Osteocyte (in vitro differentiated cells): ENCODE measurements around the gene FCGBP. TPM values are rescaled to one million over a fixed set of nuclear protein-coding genes. Genes with fewer than 3 reads are reported as not detected.

Experiments used
- DNase-seq: peaks from one replicate; pipeline ENCODE4 v3.0.0; 2021; ENCODE audit warnings: mixed read lengths; ENCODE audit not compliant: unreplicated experiment; ENCODE audit errors: extremely low spot score
- H3K27ac Mint-ChIP-seq: one replicate; pipeline ENCODE4 v1.8.0; 2021; ENCODE audit warnings: mild to moderate bottlenecking, mixed read lengths; ENCODE audit not compliant: unreplicated experiment
- H3K27me3 Mint-ChIP-seq: one replicate; pipeline ENCODE4 v1.8.0; 2021; ENCODE audit warnings: mixed read lengths; ENCODE audit not compliant: unreplicated experiment
- H3K36me3 Mint-ChIP-seq: one replicate; pipeline ENCODE4 v1.8.0; 2021; ENCODE audit warnings: mixed read lengths; ENCODE audit not compliant: unreplicated experiment
- H3K4me1 Mint-ChIP-seq: one replicate; pipeline ENCODE4 v1.8.0; 2021; ENCODE audit warnings: mixed read lengths; ENCODE audit not compliant: unreplicated experiment
- H3K4me3 Mint-ChIP-seq: one replicate; pipeline ENCODE4 v1.8.0; 2021; ENCODE audit warnings: mild to moderate bottlenecking, moderate library complexity, mixed read lengths; ENCODE audit not compliant: unreplicated experiment
- H3K9me3 Mint-ChIP-seq: one replicate; pipeline ENCODE4 v1.8.0; 2021; ENCODE audit warnings: mixed read lengths; ENCODE audit not compliant: unreplicated experiment
- total RNA-seq: library from RNA; stranded (reverse); gene quantifications from 2 replicates; pipeline ENCODE4 v1.2.1, GENCODE V29; 2021
- TF ChIP-seq, protein P1 (sequence below): fragments of 200-600 bp; sonication (generic); IDR thresholded peaks from 2 replicates; pipeline ENCODE4 v1.5.0; 2021; ENCODE audit warnings: antibody characterized with exemption, mild to moderate bottlenecking, moderate library complexity

Gene FCGBP
- total RNA-seq, 1 donor from 2014 or later, result 0.38 TPM

DNA sequence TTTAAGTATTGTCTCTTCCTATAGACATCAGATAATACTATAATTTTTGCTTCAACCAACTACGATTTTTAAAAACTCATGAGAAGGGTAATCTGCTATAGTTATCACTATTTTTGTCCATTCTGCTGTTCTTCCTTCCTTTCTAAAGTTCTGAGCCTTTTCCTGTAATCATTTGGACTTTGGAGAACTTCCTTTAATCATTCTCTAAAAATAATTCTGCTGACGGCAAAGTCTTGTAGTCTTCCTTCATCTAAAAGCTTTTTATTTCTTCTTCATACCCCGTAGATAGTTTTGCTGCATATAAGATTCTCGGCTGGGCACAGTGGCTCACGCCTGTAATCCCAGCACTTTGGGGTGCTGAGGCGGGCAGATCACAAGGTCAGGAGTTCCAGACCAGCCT lies 5.1 kb upstream of the FCGBP start:
- Mint-ChIP-seq H3K36me3 (peaks cover 4% of the 10 kb centered on the region), H3K4me1 (peaks cover 24% of the 10 kb centered on the region), H3K27me3 (no peaks in the 10 kb centered on the region), H3K4me3 (no peak overlapping the region), H3K9me3 (peaks cover 13% of the 10 kb centered on the region), H3K27ac (no peak overlapping the region)
- TF ChIP-seq, protein P1, sequence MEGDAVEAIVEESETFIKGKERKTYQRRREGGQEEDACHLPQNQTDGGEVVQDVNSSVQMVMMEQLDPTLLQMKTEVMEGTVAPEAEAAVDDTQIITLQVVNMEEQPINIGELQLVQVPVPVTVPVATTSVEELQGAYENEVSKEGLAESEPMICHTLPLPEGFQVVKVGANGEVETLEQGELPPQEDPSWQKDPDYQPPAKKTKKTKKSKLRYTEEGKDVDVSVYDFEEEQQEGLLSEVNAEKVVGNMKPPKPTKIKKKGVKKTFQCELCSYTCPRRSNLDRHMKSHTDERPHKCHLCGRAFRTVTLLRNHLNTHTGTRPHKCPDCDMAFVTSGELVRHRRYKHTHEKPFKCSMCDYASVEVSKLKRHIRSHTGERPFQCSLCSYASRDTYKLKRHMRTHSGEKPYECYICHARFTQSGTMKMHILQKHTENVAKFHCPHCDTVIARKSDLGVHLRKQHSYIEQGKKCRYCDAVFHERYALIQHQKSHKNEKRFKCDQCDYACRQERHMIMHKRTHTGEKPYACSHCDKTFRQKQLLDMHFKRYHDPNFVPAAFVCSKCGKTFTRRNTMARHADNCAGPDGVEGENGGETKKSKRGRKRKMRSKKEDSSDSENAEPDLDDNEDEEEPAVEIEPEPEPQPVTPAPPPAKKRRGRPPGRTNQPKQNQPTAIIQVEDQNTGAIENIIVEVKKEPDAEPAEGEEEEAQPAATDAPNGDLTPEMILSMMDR, result no peak
- no peak for DNase-seq

DNA sequence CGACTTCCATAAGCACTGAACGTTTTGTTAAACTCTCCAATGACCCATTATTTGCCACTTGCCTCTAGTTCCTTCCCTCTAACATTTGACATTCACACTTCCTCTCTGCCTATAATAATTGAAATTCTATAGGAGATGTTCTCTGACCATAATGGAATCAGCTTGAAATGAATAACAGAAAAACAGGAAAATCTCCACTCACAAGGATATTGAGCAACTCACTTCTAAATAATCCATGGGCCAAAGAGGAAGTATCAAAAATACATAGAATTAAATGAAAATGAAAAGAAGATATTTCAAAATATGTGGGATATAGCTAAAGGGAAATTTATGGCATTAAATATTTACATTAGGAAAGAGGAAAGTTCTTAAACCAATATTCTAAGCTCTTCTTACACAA lies 3.4 kb upstream of the FCGBP start:
- no peak overlapping the region for H3K4me3 Mint-ChIP-seq
- H3K9me3 Mint-ChIP-seq, result peaks cover 13% of the 10 kb centered on the region
- peaks cover 4% of the 10 kb centered on the region for H3K36me3 Mint-ChIP-seq
- TF ChIP-seq, protein P1, result no peak
- H3K4me1 Mint-ChIP-seq, result peaks cover 17% of the 10 kb centered on the region
- H3K27me3 Mint-ChIP-seq, result no peaks in the 10 kb centered on the region
- no peak for DNase-seq
- H3K27ac Mint-ChIP-seq, result no peak overlapping the region

DNA sequence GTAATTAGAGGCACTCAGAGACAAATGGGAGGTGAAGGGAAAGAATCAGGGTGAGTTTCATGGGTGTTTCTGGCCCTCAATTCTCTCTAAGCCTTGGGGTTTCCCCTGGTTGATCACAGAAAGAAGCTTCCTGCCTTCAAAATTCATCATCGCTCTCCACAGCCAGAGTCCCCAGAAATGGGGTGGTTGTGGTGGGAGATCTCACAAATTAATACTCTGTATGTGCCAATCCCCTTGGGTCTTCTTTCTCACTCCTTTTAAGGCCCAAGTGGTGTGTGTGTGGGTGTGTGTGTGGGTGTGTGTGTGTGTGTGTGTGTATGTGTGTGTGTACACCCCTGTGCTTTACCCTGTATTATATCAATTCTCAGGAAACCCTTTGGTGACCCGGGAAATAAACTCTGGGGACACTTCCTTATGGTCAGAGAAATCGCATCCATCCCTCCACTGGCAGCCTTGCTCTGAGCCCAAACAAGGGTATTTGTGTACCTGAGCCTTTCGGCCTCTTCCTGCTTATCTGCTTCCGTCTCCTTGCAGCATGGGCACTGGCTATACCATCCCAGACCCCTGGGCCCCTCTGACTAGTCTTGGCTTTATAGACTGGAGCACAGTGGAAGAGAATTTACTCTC lies 2.8 kb upstream of the FCGBP start:
- no peak overlapping the region for H3K27ac Mint-ChIP-seq
- H3K9me3 Mint-ChIP-seq, result peaks cover 13% of the 10 kb centered on the region

DNA sequence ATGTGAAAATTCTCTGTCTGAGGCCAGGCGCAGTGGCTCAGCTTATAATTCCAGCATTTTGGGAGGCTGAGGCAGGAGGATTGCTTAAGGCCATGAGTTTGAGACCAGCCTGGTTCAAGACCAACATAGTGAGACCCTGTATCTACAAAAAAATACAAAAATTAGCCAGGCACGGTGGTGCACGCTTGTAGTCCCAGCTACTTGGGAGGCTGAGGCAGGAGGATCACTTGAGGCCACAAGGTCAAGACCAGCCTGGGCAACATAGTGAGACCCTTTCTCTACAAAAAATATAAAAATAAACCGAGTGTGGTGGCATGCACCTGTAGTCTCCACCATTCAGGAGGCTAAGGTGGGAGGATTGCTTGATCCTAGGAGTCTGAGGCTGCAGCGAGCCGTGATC lies 2.2 kb upstream of the FCGBP start:
- H3K4me1 Mint-ChIP-seq, result peaks cover 7% of the 10 kb centered on the region
- H3K36me3 Mint-ChIP-seq, result peaks cover 4% of the 10 kb centered on the region

More for the DNA sequence above, 2.8 kb upstream of the FCGBP start:
- TF ChIP-seq, protein P1, result no peak
- Mint-ChIP-seq H3K4me1 (peaks cover 13% of the 10 kb centered on the region), H3K36me3 (peaks cover 4% of the 10 kb centered on the region), H3K27me3 (no peaks in the 10 kb centered on the region), H3K4me3 (no peak overlapping the region)
- no peak for DNase-seq

DNA sequence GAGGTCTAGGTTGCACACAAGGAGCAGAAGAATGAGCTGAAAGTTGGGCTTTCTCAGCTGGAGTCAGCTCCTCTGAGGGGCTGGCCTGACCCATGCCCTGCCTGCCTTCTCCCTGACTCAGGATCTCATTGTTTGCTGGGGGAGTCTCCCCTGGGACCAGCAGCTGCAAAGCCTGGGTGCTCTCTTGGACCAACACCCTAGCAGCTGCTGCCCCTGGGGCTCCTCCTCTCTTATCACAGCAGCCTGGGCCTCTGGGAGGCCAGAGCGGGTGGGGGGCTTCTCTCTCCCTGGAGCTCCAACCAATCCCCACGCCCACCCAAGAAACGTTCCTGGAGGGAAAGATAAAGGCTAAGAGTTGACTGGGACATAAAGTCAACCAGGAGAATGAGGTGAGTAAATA lies 1.6 kb upstream of the FCGBP start:
- H3K27ac Mint-ChIP-seq, result no peak overlapping the region
- no peak overlapping the region for H3K4me3 Mint-ChIP-seq
- H3K4me1 Mint-ChIP-seq, result peaks cover 1% of the 10 kb centered on the region
- peaks cover 4% of the 10 kb centered on the region for H3K36me3 Mint-ChIP-seq
- no peak for DNase-seq
- H3K27me3 Mint-ChIP-seq, result no peaks in the 10 kb centered on the region
- peaks cover 13% of the 10 kb centered on the region for H3K9me3 Mint-ChIP-seq
- TF ChIP-seq, protein P1, result no peak

More for the DNA sequence above, 2.2 kb upstream of the FCGBP start:
- Mint-ChIP-seq H3K27me3 (no peaks in the 10 kb centered on the region), H3K4me3 (no peak overlapping the region), H3K27ac (no peak overlapping the region), H3K9me3 (peaks cover 13% of the 10 kb centered on the region)
- DNase-seq, result no peak
- TF ChIP-seq, protein P1, result no peak
